ENCODE measurements around the gene SYNJ1. TPM values are rescaled to one million over a fixed set of nuclear protein-coding genes. Genes with fewer than 3 reads are reported as not detected.

SYNJ1 gene
- total RNA-seq, 2 donors from 2014 or later: 7.8 to 7.9 TPM

DNA sequence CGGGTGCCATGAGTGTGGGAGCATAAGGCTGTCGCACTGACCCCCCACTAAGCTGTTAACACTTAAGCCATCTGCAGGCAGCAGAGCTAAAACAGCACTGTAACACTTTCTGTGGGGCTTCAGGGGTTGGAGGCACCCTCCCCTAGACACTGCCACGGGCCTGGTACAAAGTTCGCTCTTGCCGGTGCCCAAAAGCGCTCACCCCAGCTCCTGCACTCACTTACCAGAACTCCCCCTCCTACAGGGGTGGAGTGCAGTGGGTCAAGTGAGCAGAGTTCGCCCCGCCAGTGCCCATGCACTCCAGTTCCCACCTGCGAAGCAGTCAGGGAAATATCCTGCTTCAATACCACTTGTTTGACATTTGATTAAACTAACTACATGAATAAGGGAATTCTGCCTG, 69.3 kb downstream of the SYNJ1 start:
- TF ChIP-seq, protein P1, sequence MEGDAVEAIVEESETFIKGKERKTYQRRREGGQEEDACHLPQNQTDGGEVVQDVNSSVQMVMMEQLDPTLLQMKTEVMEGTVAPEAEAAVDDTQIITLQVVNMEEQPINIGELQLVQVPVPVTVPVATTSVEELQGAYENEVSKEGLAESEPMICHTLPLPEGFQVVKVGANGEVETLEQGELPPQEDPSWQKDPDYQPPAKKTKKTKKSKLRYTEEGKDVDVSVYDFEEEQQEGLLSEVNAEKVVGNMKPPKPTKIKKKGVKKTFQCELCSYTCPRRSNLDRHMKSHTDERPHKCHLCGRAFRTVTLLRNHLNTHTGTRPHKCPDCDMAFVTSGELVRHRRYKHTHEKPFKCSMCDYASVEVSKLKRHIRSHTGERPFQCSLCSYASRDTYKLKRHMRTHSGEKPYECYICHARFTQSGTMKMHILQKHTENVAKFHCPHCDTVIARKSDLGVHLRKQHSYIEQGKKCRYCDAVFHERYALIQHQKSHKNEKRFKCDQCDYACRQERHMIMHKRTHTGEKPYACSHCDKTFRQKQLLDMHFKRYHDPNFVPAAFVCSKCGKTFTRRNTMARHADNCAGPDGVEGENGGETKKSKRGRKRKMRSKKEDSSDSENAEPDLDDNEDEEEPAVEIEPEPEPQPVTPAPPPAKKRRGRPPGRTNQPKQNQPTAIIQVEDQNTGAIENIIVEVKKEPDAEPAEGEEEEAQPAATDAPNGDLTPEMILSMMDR (IDR thresholded peaks at IDR 0.05): no peak
- H3K9me3 ChIP-seq: no peaks in the 10 kb centered on the region
- no peaks in the 10 kb centered on the region for H3K4me1 ChIP-seq
- H3K4me3 ChIP-seq: no peak overlapping the region
- DNase-seq (ENCODE audit: low spot score): no peak
- peaks cover 20% of the 10 kb centered on the region for H3K36me3 ChIP-seq
- no peaks in the 10 kb centered on the region for H3K27me3 ChIP-seq
- no peak overlapping the region for H3K27ac ChIP-seq

DNA sequence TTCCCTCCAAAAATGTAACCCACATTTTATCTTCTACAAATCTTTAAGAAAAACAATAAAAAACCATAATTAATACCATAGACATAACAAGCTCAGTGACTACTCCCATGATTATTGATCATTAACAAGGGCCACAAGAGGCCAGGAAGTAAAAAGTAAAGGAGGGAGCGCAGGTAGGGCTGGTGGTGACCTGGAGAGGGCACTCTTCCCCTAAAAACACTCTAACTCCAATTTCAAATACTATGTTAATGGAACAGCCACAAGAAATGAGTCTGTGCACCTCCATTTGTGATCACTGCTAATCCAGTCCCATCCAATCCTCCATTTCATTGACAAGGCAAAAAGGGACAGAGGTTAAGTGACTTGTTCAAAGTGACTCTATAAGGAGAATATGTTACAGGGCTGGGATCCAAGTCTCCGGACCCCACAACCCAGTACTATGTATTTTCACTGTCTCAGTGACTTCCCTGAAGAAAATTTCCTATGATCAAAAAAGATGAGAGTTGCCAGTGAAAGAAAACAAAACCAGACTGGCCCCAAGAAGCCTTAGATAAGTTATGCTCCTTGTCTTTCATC, 74.4 kb downstream of the SYNJ1 start:
- Histone ChIP-seq H3K4me3 (no peak overlapping the region), H3K36me3 (peaks cover 16% of the 10 kb centered on the region), H3K27ac (no peak overlapping the region), H3K4me1 (no peaks in the 10 kb centered on the region), H3K27me3 (no peaks in the 10 kb centered on the region), H3K9me3 (no peaks in the 10 kb centered on the region)
- TF ChIP-seq, protein P1 (IDR thresholded peaks at IDR 0.05): peak; percentile 19 to 59
- no peak for DNase-seq (ENCODE audit: low spot score)

DNA sequence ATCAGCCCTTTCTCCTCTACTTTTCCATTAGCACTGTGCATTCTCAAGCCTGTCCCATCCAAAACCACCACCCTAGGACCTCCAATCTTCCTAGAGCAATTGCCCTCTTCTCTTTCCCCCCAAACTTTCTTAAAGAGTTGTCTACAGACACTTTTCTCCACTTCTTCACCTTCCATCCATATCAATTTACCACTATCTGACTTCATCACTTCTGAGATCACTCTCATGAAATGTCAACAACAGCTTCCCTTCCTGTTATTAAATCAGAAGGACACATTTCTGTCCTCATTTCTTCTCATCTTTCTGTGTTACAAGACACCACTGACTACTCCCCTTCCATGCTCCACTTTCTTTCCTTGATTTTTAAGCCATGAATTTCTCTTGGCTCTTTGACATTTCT, 79.6 kb downstream of the SYNJ1 start:
- H3K36me3 ChIP-seq: peaks cover 37% of the 10 kb centered on the region
- H3K4me3 ChIP-seq: no peak overlapping the region

DNA sequence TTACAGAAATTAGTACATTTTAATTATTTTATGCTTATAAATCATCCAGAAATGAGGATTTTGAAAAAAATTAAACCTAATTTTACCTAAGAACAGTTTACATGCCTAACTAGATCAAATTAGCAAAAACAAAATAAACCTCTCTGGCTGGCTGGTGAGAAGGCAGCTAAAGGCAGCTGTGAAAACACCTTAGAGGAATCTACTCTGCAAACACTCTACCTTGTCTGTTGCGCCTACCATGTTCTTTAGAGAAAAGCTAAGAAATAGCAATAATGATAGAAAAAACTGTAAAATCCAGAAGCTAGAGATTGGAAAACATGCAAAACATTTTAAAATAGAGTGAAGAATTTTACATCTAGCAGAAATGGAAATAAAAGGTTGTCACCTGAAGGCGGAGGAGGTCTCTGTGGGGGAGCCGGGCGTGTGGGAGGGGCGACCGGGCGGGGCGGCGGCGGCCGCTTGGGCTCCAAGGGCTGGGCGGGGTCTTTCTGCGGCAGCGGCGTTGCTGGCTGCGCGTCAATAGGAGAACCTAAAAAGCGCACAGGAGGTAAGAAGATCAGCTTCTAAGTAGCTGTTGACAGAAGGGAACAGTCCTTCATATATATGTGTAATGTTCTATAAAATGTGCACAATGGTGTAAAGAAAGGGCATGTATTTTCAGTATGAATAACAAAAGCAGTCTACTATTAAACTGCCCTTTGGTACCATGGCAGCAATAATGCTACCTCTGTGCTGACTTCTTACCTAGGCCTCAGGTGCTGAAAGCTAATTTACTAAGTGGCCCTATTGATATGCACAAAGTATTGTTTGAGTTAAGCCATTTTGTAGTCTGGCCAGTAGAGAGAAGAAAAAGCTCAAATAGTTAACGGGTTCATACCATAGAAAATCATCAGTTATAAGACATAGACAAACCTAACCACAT, 82.3 kb downstream of the SYNJ1 start:
- H3K27me3 ChIP-seq: no peaks in the 10 kb centered on the region
- no peak for DNase-seq (ENCODE audit: low spot score)
- no peaks in the 10 kb centered on the region for H3K9me3 ChIP-seq
- peaks cover 37% of the 10 kb centered on the region for H3K36me3 ChIP-seq
- no peaks in the 10 kb centered on the region for H3K4me1 ChIP-seq
- no peak overlapping the region for H3K4me3 ChIP-seq
- H3K27ac ChIP-seq: no peak overlapping the region
- TF ChIP-seq, protein P1 (IDR thresholded peaks at IDR 0.05): no peak

More for the DNA sequence above, 79.6 kb downstream of the SYNJ1 start:
- TF ChIP-seq, protein P1 (IDR thresholded peaks at IDR 0.05): no peak
- H3K9me3 ChIP-seq: no peaks in the 10 kb centered on the region
- H3K27ac ChIP-seq: no peak overlapping the region
- no peak for DNase-seq (ENCODE audit: low spot score)
- H3K4me1 ChIP-seq: no peaks in the 10 kb centered on the region
- H3K27me3 ChIP-seq: no peaks in the 10 kb centered on the region

DNA sequence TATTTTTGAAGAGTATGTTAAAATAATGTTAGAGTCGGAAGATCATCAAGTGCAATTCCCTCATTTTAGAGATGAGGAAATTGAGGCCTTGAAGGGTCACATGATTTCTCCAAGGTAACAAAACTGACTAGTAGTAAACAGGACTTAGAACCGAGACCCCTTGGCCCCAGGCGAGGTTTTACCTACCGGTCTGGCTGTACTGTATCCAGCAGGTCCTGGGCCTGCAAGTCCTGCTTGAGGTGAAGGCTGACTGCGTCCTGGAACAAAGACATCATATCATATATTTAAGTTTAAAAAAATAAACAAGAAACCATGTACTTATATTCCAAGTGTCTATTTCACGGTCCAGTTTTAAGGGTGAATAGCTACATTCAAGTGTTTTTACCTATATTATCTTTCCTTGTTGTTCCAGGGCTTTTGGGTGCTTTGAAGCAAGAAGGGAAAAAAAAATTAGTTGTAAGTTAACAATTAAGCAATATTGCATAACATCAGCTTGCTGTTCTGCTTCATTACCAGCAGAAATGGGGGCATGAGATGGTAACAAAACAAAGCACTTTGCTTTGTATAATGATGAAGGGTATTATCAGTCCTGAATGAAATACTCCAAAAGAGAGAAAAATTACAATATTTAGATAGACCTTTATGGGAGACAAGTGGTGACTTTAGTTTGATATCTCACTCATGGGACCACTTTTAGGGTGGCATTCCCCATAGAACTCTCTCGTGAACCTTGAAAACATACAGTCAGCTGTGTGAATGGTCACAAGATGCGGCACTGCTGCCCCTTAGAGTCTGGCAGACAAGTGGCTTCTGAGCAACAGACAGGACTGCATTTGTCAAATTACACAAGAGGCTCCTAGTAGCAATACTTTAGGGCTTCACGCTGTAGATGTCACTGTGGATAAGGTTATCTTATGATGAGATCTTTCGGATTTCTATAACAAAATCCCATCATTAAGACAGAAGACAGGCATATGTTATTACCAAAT, 85.8 kb downstream of the SYNJ1 start:
- Histone ChIP-seq H3K27ac (no peak overlapping the region), H3K9me3 (no peaks in the 10 kb centered on the region), H3K4me1 (no peaks in the 10 kb centered on the region), H3K36me3 (peaks cover 40% of the 10 kb centered on the region), H3K27me3 (no peaks in the 10 kb centered on the region), H3K4me3 (no peak overlapping the region)
- TF ChIP-seq, protein P1 (IDR thresholded peaks at IDR 0.05): no peak
- DNase-seq (ENCODE audit: low spot score): no peak
